ENCODE data around the gene CHD2.
"Not testable (repeated sequence)": the region's sequence is repeated elsewhere in the genome, so short reads cannot be mapped to it uniquely, and the experiment has no call there.

CHD2 gene

DNA sequence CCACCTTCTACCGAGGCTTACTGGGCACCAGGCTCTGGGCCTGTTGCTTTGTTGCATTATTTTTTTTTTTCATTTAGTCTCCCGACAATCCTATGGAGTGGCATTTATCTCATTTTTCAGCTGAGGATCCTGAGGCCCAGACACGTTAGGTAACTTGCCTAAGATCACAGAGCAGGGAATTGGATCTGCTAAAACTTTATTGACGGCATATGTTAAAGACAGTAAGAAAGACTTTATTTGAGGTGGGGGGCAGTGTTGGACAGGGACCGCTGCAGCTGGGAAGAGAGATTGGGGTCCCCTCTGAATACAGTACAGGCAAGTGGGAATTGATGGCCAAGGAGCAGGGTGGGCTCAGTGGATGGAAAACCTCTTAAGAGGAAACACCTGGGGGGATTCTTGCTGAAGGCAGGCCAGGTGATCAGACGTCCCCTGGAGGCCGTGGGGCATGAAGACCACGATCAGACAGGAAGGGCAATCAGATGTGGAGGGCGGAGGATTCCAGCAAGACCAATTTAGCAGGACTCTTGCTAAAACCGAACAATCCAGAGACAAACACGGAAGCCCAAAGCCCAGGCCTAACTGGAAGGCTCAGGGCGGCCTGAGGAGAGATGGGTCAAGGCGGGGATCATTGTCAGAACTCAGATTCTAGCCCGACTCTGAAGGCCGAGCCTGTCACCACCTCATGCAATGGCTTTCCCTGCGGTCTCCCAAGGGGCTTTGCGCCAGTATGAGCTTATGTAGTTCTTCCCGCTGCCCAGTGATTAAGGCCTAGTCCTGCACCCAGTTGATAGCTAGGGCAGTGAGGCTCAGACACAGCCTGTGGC, 135.2 kb downstream of the CHD2 start:
- H3K27ac Mint-ChIP-seq: peak overlapping the region in 2 of 3 experiments; percentile 2 to 43
- peaks cover 9% of the 10 kb centered on the region for H3K27me3 Mint-ChIP-seq (ENCODE audit: low read depth)
- H3K36me3 Mint-ChIP-seq (ENCODE audit: low read depth): no peaks in the 10 kb centered on the region
- TF ChIP-seq, protein P1, sequence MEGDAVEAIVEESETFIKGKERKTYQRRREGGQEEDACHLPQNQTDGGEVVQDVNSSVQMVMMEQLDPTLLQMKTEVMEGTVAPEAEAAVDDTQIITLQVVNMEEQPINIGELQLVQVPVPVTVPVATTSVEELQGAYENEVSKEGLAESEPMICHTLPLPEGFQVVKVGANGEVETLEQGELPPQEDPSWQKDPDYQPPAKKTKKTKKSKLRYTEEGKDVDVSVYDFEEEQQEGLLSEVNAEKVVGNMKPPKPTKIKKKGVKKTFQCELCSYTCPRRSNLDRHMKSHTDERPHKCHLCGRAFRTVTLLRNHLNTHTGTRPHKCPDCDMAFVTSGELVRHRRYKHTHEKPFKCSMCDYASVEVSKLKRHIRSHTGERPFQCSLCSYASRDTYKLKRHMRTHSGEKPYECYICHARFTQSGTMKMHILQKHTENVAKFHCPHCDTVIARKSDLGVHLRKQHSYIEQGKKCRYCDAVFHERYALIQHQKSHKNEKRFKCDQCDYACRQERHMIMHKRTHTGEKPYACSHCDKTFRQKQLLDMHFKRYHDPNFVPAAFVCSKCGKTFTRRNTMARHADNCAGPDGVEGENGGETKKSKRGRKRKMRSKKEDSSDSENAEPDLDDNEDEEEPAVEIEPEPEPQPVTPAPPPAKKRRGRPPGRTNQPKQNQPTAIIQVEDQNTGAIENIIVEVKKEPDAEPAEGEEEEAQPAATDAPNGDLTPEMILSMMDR (IDR thresholded peaks at IDR 0.05; ENCODE audit: unreplicated experiment in 3 of 3): no peak
- H3K4me3 Mint-ChIP-seq: no peak overlapping the region
- peaks cover 22% of the 10 kb centered on the region for H3K4me1 Mint-ChIP-seq
- no peaks in the 10 kb centered on the region for H3K9me3 Mint-ChIP-seq

DNA sequence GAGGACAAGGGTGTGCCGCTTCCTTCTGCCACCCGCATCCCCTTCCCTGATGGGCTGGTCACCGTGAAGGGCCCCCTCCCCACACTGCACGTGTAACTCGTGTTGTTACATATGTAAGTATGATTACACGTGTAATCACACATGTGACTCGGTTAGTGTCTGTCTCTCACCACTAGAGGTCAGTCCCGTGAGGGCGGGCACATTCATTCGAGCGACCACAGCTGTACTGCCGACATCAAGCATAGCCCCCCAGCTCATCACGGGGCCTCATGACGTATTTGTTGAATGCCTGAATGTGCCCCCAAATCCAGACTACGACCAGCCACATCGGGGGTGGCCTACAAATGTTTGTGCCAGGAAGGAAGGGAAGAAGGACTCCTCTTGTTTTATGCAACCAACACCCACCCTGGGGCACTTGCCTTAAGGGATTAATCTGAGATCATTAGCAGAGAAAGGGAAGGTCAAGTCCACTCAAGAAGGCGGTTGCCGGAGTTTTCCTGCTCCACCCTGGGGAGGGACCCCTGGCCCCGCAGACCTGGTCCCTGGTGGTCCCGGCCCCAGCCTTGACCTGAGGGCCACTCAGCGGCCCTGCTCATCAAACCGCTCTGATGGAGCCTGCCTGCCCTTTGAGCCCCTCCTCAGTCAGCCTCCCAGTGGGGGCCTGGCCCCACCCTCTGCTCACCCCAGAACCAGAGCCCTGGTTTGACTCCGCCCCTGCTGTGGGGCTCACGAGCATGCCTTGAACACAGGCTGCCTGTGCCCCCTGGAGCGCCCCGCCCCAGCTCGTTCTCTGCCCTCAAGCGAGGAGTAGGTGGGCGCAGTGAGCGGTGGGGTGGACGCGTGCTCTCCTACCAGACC, 136.1 kb downstream of the CHD2 start:
- no peaks in the 10 kb centered on the region for H3K36me3 Mint-ChIP-seq (ENCODE audit: low read depth)
- H3K27ac Mint-ChIP-seq: peak overlapping the region; percentile 26 to 79 (median 43)
- TF ChIP-seq, protein P1 (IDR thresholded peaks at IDR 0.05; ENCODE audit: unreplicated experiment in 3 of 3): peak; percentile 52 to 64 (median 57)
- H3K4me1 Mint-ChIP-seq: peaks cover 22% of the 10 kb centered on the region
- peaks cover 9% of the 10 kb centered on the region for H3K27me3 Mint-ChIP-seq (ENCODE audit: low read depth)
- no peaks in the 10 kb centered on the region for H3K9me3 Mint-ChIP-seq
- no peak overlapping the region for H3K4me3 Mint-ChIP-seq

DNA sequence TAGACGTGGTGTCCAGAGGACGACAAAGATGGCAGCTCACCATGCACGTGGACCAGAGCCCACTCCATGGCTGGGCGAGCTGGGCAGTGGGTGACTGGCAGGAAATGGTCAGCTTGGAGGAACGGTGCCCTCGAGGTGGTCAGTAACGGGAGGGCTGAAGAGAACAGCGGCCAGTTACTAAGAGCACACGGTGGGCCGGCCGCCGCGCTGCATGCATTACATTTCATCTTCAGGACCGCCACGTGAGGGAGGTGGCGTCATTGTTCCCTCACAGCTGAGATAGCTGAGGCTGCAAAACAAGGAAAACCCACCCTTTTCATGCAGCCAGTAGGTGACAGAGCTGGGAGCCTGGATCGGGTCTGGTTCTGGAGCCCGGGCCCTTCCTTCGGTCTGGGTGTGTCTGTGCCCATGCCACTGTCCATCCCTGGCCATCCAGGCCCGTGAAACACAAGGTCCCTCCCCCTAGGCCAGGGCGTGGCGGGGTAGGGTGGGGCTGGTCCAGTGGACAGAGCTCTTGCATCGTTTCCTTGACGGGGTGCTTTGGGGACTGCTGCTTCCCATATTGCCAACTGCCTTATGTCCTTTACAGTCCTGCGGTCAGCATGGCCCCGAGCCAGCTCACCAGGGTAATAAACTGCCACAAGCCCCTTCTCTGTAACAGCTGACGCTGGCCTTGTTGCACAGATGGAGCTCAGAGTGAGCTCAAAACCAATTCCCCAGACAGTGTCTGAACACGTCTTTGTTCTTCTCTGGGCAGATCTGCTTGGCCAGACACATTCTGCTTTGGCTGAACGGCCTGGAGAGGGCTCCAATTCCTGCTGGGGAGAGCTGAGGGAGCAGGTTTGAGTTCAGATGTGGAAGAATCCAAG, 137.1 kb downstream of the CHD2 start:
- TF ChIP-seq, protein P1 (IDR thresholded peaks at IDR 0.05; ENCODE audit: unreplicated experiment in 3 of 3): peak in 2 of 3 experiments; percentile 13 to 21

DNA sequence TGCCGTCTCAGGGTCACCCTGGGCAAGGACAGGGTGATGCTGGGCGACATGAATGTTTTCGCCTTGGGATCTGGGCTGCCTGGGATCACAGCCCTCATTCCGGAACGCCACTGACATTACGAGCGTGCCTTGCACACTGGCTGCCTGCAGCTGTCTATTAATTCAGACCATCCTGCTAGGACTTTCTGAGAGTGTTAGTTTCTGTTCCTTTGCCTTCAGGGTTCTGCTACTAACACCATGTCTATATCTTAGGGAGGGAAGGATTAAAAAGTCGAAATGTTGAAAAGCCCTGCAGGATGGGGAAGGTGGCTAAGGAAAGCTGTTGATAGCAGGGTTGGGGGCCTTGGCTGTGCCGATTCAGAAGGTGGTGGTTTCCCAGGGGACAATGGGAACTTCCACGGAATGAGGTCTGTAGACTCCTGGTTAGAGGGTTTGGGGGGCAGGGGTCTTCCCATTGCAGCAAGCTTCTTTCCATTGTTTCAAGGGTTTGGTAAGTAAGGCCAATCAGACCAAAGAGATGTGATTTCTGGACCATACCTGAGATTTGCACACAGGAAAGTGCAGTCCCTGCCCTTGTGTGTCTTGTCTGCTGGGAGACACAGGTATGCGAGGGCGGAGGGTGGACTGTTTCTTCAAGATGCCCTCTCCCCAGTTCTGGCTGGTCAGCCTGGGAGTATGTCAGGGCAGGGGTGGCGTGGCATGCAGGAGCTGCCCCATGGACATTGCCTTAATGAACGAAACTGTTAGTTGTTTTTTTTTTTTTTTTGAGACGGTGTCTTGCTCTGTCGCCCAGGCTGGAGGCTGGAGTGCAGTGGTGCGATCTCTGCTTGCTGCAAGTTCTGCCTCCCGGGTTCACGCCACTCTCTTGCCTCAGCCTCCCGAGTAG, 137.9 kb downstream of the CHD2 start:
- Mint-ChIP-seq H3K4me3 (peak overlapping the region in 1 of 3 experiments; percentile 24), H3K27ac (peak overlapping the region; percentile 71 to 94 (median 89)), H3K36me3 (ENCODE audit: low read depth) (peaks cover 5% of the 10 kb centered on the region), H3K4me1 (peaks cover 25% of the 10 kb centered on the region), H3K9me3 (no peaks in the 10 kb centered on the region), H3K27me3 (ENCODE audit: low read depth) (peaks cover 9% of the 10 kb centered on the region)
- TF ChIP-seq, protein P1 (IDR thresholded peaks at IDR 0.05; ENCODE audit: unreplicated experiment in 3 of 3): no peak

More for the DNA sequence above, 137.1 kb downstream of the CHD2 start:
- peaks cover 22% of the 10 kb centered on the region for H3K4me1 Mint-ChIP-seq
- H3K9me3 Mint-ChIP-seq: no peaks in the 10 kb centered on the region
- H3K4me3 Mint-ChIP-seq: peak overlapping the region in 1 of 3 experiments; percentile 24
- H3K36me3 Mint-ChIP-seq (ENCODE audit: low read depth): no peaks in the 10 kb centered on the region
- H3K27me3 Mint-ChIP-seq (ENCODE audit: low read depth): peaks cover 9% of the 10 kb centered on the region
- peak overlapping the region; percentile 71 to 94 (median 89) for H3K27ac Mint-ChIP-seq

DNA sequence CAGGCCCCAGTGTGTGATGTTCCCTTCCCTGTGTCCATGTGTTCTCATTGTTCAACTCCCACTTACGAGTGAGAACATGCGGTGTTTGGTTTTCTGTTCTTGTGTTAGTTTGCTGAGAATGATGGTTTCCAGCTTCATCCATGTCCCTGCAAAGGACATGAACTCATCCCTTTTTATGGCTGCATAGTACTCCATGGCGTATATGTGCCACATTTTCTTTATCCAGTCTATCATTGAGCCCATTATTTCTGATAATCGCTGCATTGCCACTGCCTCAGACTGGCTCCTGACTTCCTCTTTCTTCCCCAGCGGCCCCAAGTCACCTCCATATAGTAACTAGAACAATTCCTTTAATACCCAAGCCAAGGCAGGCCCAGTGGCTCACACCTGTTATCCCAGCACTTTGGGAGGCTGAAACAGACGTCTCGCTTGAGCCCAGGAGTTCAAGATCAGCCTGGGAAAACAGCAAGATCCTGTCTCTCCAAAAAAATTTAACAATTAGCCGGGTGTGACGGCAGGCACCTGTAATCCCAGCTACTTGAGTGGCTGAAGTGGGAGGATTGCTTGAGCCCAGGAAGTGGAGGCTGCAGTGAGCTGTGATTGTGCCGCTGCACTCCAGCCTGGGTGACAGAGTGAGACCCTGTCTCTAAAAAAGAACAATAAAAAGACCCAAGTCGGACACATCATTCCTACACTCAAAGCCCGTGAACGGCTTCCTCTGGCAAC, 139.6 kb downstream of the CHD2 start:
- not testable (repeated sequence) for H3K4me3 Mint-ChIP-seq; H3K9me3 Mint-ChIP-seq; H3K27me3 Mint-ChIP-seq (ENCODE audit: low read depth)
- peaks cover 36% of the 10 kb centered on the region for H3K4me1 Mint-ChIP-seq
- peaks cover 17% of the 10 kb centered on the region for H3K36me3 Mint-ChIP-seq (ENCODE audit: low read depth)
- peak overlapping the region in 2 of 3 experiments; percentile 29 to 58 for H3K27ac Mint-ChIP-seq
